PC-9 (cell line): ENCODE measurements around the gene ADTRP.

Experiments
- EZH2 ChIP-seq: fragments of 200-600 bp; sonication (generic); IDR thresholded peaks from 2 replicates; pipeline ENCODE4 v1.8.0; 2017; ENCODE audit warnings: antibody characterized with exemption, low read depth
- TF ChIP-seq, protein P1 (sequence below): fragments of 200-600 bp; sonication (generic); conservative IDR thresholded peaks from 2 replicates; pipeline ENCODE4 v1.6.1; 2017; ENCODE audit warnings: mixed run types, antibody characterized with exemption, mild to moderate bottlenecking, moderate library complexity

DNA sequence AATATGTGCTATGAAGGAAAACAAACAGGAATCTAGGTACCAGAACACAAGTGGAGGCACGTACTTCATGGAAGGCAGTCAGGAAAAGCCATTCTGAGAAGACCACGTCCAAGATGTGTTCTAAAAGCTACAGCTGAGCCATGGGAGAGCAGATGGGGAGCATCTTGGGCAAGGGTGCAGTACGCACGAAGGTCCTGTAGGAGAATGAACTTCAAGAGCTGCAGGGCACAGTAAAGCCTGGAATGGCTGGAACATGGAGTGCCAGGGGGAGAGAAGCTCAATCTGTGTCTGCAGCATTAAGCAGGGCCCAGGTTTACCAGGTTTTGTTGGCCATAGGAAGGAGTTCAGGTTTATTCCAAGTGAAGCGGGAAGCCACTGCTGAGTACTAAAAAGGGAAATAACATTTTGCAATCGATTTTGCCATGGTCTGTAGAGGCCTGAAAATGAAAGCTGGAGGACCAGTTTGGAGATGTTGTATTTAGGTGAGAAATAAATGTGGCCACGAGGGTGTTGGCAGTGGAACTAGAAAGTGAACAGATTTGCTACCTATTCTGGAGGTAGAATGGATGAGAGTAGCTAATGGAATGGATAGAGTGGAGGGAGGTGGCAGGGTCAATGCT, 29.9 kb downstream of the ADTRP start:
- TF ChIP-seq, protein P1, sequence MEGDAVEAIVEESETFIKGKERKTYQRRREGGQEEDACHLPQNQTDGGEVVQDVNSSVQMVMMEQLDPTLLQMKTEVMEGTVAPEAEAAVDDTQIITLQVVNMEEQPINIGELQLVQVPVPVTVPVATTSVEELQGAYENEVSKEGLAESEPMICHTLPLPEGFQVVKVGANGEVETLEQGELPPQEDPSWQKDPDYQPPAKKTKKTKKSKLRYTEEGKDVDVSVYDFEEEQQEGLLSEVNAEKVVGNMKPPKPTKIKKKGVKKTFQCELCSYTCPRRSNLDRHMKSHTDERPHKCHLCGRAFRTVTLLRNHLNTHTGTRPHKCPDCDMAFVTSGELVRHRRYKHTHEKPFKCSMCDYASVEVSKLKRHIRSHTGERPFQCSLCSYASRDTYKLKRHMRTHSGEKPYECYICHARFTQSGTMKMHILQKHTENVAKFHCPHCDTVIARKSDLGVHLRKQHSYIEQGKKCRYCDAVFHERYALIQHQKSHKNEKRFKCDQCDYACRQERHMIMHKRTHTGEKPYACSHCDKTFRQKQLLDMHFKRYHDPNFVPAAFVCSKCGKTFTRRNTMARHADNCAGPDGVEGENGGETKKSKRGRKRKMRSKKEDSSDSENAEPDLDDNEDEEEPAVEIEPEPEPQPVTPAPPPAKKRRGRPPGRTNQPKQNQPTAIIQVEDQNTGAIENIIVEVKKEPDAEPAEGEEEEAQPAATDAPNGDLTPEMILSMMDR = no peak
- no peak for TF ChIP-seq EZH2
